RWPE2 (cell line): ENCODE data around the gene LTBR.
"Not testable (repeated sequence)": the region's sequence is repeated elsewhere in the genome, so short reads cannot be mapped to it uniquely, and the experiment has no call there.

ENCODE experiments used
- ATAC-seq: fragments of 200-7000 bp; cut with Tn5 transposase; 3 replicates; pipeline ENCODE4 v1.9.1; 2021; ENCODE audit warnings: low read depth
- DNase-seq: peaks from one replicate; pipeline ENCODE4 v3.0.0-alpha.2; 2020; ENCODE audit warnings: low spot score
- H3K27ac ChIP-seq: fragments of 450-650 bp; 2 replicates; pipeline ENCODE4 v1.5.1; 2017; ENCODE audit warnings: mild to moderate bottlenecking; ENCODE audit not compliant: poor library complexity, severe bottlenecking
- H3K27me3 ChIP-seq: fragments of 250-450 bp; sonication (Bioruptor Pico); 2 replicates; pipeline ENCODE4 v1.5.1; 2021; ENCODE audit warnings: mild to moderate bottlenecking, moderate library complexity; ENCODE audit not compliant: insufficient read depth, poor library complexity, severe bottlenecking
- H3K36me3 ChIP-seq: fragments of 250-450 bp; sonication (Bioruptor Pico); 2 replicates; pipeline ENCODE4 v1.5.1; 2020; ENCODE audit warnings: low read depth, mild to moderate bottlenecking, moderate library complexity
- H3K4me1 ChIP-seq: fragments of 250-450 bp; sonication (Bioruptor Pico); 2 replicates; pipeline ENCODE4 v1.5.1; 2021; ENCODE audit warnings: mild to moderate bottlenecking, moderate library complexity; ENCODE audit not compliant: insufficient read depth, poor library complexity, severe bottlenecking
- H3K4me3 ChIP-seq: fragments of 250-450 bp; sonication (Bioruptor Pico); 2 replicates; pipeline ENCODE4 v1.5.1; 2021; ENCODE audit warnings: mild to moderate bottlenecking, moderate library complexity; ENCODE audit not compliant: severe bottlenecking
- H3K9me3 ChIP-seq: fragments of 250-450 bp; sonication (Bioruptor Pico); 2 replicates; pipeline ENCODE4 v1.5.1; 2021; ENCODE audit warnings: mild to moderate bottlenecking, moderate library complexity; ENCODE audit not compliant: severe bottlenecking
- TF ChIP-seq, protein P1 (sequence below): fragments of 450-650 bp; IDR thresholded peaks from one replicate; pipeline ENCODE4 v1.5.1; 2017; ENCODE audit warnings: mild to moderate bottlenecking, moderate library complexity; ENCODE audit not compliant: poor library complexity, severe bottlenecking

LTBR gene

DNA sequence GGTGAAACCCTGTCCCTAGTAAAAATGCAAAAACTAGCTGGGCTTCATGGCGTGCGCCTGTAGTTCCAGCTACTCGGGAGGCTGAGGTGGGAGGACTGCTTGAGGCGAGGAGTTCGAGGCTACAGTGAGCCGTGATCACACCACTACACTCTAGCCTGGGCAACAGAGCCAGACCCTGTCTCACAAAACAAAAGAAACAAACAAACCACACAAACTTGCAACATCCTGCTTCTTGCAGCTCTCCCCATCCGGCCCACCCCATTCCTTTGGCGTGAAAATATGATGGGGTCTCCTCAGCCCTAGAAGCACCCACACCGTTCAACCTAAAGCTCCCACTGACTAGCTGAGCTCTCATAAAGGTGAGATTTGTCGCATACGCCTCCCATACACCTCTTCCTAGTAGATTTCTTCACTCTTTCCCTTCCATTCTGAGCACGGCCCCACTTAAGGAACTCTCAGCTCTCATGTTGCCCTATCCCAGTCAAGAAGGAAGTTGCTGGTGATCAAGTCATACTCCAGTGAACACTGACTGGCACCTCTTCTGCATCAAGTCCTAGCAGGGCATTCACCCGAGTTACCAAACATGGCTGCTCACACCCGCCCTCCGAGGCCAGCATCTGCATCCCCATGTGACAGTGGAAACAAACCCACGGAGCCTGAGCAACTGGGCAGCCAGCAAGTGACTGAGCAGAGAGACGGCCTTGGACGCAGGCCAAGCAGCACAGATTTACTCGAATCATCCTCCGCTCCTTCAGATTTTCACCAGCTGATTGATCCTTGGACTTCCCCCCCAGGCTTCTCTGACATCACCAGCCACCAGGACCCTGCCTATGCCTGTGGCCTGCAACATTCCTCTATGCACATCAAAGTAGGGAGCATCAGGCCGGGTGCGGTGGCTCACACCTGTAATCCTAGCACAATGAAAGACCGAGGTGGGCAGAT, 41.9 kb downstream of the LTBR start:
- no peaks in the 10 kb centered on the region for H3K36me3 ChIP-seq
- H3K27me3 ChIP-seq: no peaks in the 10 kb centered on the region
- H3K4me3 ChIP-seq: no peak overlapping the region
- no peak for DNase-seq
- TF ChIP-seq, protein P1, sequence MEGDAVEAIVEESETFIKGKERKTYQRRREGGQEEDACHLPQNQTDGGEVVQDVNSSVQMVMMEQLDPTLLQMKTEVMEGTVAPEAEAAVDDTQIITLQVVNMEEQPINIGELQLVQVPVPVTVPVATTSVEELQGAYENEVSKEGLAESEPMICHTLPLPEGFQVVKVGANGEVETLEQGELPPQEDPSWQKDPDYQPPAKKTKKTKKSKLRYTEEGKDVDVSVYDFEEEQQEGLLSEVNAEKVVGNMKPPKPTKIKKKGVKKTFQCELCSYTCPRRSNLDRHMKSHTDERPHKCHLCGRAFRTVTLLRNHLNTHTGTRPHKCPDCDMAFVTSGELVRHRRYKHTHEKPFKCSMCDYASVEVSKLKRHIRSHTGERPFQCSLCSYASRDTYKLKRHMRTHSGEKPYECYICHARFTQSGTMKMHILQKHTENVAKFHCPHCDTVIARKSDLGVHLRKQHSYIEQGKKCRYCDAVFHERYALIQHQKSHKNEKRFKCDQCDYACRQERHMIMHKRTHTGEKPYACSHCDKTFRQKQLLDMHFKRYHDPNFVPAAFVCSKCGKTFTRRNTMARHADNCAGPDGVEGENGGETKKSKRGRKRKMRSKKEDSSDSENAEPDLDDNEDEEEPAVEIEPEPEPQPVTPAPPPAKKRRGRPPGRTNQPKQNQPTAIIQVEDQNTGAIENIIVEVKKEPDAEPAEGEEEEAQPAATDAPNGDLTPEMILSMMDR: no peak
- peaks cover 9% of the 10 kb centered on the region for H3K4me1 ChIP-seq
- H3K27ac ChIP-seq: no peak overlapping the region
- no peaks in the 10 kb centered on the region for H3K9me3 ChIP-seq
- ATAC-seq: no peak

DNA sequence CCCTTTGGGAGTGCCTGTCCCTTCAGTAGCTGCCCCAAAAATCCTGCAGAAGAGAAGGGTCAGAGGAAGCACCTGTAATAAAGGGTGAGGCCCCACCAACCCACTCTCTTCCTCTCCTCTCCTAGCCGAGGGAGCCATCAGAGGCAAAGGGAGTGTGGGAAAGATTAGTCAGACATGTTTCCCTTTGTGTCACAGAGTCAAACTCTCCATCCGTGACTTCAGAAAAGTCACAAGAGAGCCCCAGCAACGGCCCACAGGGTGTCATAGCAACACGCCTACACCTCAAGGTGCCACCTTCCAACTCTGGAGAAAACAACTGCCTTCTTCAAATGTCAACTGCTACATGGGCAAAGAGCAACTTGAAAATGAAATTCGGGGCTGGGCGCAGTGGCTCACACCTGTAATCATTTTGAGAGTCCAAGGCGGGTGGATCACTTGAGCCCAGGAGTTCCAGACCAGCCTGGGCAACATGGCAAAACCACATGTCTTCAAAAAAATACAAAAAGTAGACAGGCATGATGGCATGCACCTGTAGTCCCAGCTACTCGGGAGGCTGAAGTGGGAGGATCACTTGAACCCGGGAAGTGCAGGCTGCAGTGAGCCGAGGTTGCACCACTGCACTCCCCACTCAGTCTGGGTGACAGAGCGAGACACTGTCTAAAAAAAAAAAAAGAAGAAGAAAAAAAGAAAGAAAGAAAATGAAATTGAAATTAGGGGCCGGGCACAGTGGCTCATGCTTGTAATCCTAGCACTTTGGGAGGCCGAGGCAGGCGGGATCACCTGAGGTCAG, 43.1 kb downstream of the LTBR start:
- H3K27ac ChIP-seq: no peak overlapping the region
- peaks cover 13% of the 10 kb centered on the region for H3K4me1 ChIP-seq
- ATAC-seq (no peak), DNase-seq (peak; percentile 25)
- TF ChIP-seq, protein P1: no peak
- no peaks in the 10 kb centered on the region for H3K27me3 ChIP-seq
- H3K9me3 ChIP-seq: no peaks in the 10 kb centered on the region
- H3K36me3 ChIP-seq: no peaks in the 10 kb centered on the region
- H3K4me3 ChIP-seq: no peak overlapping the region

DNA sequence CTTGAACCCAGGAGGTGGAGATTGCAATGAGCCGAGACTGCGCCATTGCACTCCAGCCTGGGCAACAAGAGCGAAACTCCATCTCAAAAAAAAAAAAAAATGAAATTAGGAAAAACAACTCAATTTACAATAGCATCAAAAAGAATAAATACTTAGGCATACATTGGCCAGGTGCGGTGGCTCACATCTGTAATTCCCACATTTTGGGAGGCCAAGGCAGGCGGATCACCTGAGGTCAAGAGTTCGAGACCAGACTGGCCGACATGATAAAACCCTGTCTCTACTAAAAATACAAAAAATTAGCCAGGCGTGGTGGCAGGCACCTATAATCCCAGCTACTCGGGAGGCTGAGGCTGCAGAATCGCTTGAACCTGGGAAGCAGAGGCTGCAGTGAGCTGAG, 43.8 kb downstream of the LTBR start:
- not testable (repeated sequence) for ATAC-seq, H3K27me3 ChIP-seq, H3K9me3 ChIP-seq, H3K36me3 ChIP-seq, H3K27ac ChIP-seq, H3K4me3 ChIP-seq
- peaks cover 13% of the 10 kb centered on the region for H3K4me1 ChIP-seq
- peak; percentile 6 for DNase-seq

DNA sequence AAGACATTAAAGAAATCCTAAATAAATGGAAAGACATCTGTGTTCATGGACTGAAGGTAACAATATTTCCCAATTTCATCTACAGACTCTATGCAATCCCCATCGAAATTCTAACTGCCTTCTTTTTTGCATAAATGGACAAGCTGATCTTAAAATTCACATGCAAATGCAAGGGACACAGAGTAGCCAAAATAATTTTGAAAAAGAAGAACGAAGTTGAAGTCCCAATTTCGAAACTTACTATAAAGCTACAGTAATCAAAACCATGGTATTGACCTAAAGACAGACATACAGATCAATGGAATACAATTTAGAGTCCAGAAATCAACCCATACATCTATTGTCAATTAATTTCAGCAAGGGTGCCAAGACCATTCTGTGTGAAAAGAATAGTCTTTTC, 44.4 kb downstream of the LTBR start:
- peaks cover 13% of the 10 kb centered on the region for H3K4me1 ChIP-seq
- H3K27me3 ChIP-seq: no peaks in the 10 kb centered on the region
- H3K9me3 ChIP-seq: no peaks in the 10 kb centered on the region
- DNase-seq (no peak), ATAC-seq (no peak)
- H3K4me3 ChIP-seq: no peak overlapping the region
- no peak overlapping the region for H3K27ac ChIP-seq
- TF ChIP-seq, protein P1: no peak
- H3K36me3 ChIP-seq: no peaks in the 10 kb centered on the region

DNA sequence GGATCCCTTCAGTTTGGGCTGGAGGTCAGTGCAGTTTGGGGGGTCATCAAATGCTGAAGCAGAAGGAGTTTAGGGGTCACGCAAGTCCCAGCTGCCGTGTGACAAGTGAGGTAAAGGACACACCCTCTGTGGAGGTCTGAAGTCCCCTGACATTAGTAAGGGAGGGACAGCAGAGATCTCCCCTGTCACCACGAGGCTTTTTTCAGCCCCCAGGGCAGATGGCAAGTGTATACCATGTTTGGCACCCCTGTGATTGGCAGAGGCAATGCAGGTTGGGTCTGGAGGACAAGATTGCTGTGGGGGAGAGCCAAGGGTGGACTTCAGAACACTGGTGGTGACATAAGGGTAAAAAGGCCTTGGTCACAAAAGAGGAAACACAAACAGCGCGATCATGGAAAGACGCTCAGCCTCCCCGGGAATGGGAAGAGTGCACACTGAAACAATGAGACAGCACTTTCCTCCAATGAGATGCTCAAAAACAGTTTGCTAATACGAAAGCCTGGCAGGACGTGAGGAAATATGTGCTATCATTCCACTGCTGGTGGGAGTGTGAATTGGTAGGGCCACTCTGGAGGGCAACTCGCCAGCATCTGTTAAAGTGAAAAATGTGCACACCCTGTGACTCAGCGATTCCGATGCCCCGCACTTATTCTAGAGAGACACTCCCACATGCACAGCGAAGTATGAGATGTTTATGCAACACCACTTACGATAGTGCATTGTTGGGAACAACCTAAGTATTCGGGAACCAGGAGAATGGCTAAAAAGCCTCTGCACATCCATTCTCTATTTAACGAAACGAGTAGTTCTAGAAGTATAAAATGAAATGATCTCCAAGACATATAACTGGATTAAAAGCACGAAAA, 46.4 kb downstream of the LTBR start:
- no peaks in the 10 kb centered on the region for H3K9me3 ChIP-seq
- no peaks in the 10 kb centered on the region for H3K27me3 ChIP-seq
- H3K27ac ChIP-seq: peak overlapping the region; percentile 48
- TF ChIP-seq, protein P1: no peak
- no peaks in the 10 kb centered on the region for H3K36me3 ChIP-seq
- DNase-seq (peak; percentile 92), ATAC-seq (peak; percentile 92)
- H3K4me3 ChIP-seq: no peak overlapping the region
- peaks cover 13% of the 10 kb centered on the region for H3K4me1 ChIP-seq
